ENCODE results near the gene RASEF. TPM values are rescaled to one million over a fixed set of nuclear protein-coding genes. Genes with fewer than 3 reads are reported as not detected.

Gene RASEF
- total and polyA plus RNA-seq, 2 of the 13 experiments (the other 11 are each of a cell fraction or from before 2014, with no cell fraction given): 0.07 TPM; not detected in 1

DNA sequence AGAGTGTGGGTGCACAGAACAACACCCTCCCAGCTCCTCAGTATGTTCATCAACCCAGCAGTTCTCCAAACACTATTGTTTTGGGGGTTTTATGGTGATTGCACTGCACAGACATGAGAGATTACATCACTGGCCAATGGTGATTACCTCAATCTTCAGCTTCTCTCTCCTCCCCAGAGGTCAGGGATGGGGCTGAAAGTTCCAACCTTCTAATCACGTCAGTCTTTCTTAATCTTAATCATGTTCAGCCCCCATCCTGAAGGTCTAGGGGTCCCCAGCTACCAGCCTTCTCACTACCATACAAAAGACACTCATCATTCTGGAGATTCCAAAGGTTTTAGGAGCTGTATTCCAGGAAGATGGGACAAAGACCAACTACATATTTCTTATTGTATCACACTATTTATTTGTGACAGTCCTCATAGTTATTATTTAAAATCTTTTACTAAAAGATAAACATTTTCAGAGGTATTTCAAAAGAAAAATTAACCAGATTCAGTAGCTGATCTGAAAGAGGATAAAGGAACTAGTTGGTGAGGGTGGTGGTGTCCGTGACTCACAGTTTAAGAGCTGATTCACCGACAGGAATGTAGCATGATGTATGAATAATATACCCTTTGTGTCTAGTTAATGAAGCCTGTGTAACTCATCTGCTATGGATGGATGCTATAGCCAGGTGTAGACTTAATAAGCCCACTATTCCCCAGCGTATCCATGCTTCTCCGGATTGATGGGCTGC lies 35.6 kb downstream of the RASEF start:
- intact Hi-C loops (cut with micrococcal nuclease; ENCODE audit: unreplicated experiment) (no loop called here), in situ Hi-C loops (cut with HindIII; ENCODE audit: extremely low pct_ligation_motif_present, low pct_unique_long_range_greater_than_20kb) (no loop called here)
- WGBS (ENCODE audit: low lambda C conversion rate): 14% methylated on average over 5 of the region's 5 CpGs
- ATAC-seq (no peak), FAIRE-seq (no peak), DNase-seq (ENCODE audit: low spot score) (peak; percentile 7)
- H3K9ac ChIP-seq (ENCODE audit: insufficient read depth, low read depth, low read length): no peak overlapping the region
- no peaks in the 10 kb centered on the region for H3K36me3 ChIP-seq (replicated peaks in 1 of 2; ENCODE audit: control insufficient read depth in 1 of 2, insufficient read depth in 2 of 2, low read length in 2 of 2)
- H3K4me1 ChIP-seq (ENCODE audit: insufficient read depth, low read length): no peaks in the 10 kb centered on the region
- H3K4me2 ChIP-seq (ENCODE audit: low read depth, low read length): no peak overlapping the region
- TF ChIP-seq NKX3-1 (CRISPR knock-in tag; IDR thresholded peaks at IDR 0.05): no peak
- TF ChIP-seq ZFP90 (CRISPR knock-in tag; IDR thresholded peaks at IDR 0.05; ENCODE audit: borderline replicate concordance): no peak
- TF ChIP-seq, protein P1, sequence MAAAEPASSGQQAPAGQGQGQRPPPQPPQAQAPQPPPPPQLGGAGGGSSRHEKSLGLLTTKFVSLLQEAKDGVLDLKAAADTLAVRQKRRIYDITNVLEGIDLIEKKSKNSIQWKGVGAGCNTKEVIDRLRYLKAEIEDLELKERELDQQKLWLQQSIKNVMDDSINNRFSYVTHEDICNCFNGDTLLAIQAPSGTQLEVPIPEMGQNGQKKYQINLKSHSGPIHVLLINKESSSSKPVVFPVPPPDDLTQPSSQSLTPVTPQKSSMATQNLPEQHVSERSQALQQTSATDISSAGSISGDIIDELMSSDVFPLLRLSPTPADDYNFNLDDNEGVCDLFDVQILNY (CRISPR knock-in tag; conservative IDR thresholded peaks at IDR 0.05): no peak
- TF ChIP-seq HNRNPK (IDR thresholded peaks at IDR 0.05; ENCODE audit: low read depth, low read length, poor library complexity, severe bottlenecking): no peak
- BruUV-seq (replicated peaks): no TSS peak
- H2AFZ ChIP-seq (ENCODE audit: low read length): no peak overlapping the region
- H3K27ac ChIP-seq (ENCODE audit: extremely low read length, insufficient read depth, low read length): no peak overlapping the region
- no peaks in the 10 kb centered on the region for H3K9me3 ChIP-seq (ENCODE audit: low read length)
- ChIA-PET POLR2A (no interaction called here), CTCF (ENCODE audit: low intra/inter-chr PET ratio, low total read pairs) (no interaction called here)
- H3K4me3 ChIP-seq (replicated peaks in 1 of 3; ENCODE audit: insufficient read depth in 1 of 3, low read depth in 2 of 3, low read length in 3 of 3): no peak overlapping the region
- H3K27me3 ChIP-seq (ENCODE audit: control insufficient read depth in 1 of 2, insufficient read depth in 2 of 2, low read length in 2 of 2): no peaks in the 10 kb centered on the region
- H4K20me1 ChIP-seq (ENCODE audit: insufficient read depth, low read length): no peaks in the 10 kb centered on the region
- H3K79me2 ChIP-seq (ENCODE audit: insufficient read depth, low read length): no peaks in the 10 kb centered on the region

DNA sequence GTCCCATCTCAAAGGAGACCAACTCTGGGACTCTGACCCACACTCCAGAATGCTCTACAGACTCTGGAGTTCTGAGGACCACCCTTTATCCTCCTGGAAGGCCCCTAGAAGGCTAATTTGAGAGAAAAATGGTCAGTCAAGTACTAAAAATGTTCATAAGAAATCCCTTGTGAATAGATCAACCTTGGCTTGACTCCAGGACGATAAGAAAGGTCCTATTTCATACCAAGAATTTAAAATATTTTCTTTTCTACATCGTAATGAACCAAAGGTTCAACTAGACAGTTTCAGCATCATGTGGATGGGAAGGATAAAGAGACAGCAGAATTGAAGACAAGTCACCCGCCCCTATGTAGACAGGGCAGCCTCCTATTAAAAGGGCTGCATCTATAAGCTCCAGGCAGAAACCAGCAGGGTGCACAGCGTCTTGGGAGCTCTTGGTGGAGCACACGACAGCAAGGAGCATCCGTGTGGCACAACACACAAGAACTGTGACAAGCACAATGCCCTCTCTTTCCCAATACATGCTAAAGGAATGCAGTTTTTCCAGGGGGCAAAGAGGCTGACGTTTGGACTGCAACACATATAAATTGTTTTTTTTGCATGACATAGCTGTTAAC lies 38.3 kb downstream of the RASEF start:
- FAIRE-seq (no peak), ATAC-seq (no peak), DNase-seq (ENCODE audit: low spot score) (no peak)
- H4K20me1 ChIP-seq (ENCODE audit: insufficient read depth, low read length): no peaks in the 10 kb centered on the region
- H3K9ac ChIP-seq (ENCODE audit: insufficient read depth, low read depth, low read length): no peak overlapping the region
- no peak overlapping the region for H2AFZ ChIP-seq (ENCODE audit: low read length)
- H3K4me3 ChIP-seq (replicated peaks in 1 of 3; ENCODE audit: insufficient read depth in 1 of 3, low read depth in 2 of 3, low read length in 3 of 3): no peak overlapping the region
- H3K27me3 ChIP-seq (ENCODE audit: control insufficient read depth in 1 of 2, insufficient read depth in 2 of 2, low read length in 2 of 2): no peaks in the 10 kb centered on the region
- H3K4me2 ChIP-seq (ENCODE audit: low read depth, low read length): no peak overlapping the region
- ChIA-PET POLR2A (no interaction called here), CTCF (ENCODE audit: low intra/inter-chr PET ratio, low total read pairs) (interaction anchor here (0.6 kb wide), 1 partner anchor 21 kb away, joined by 4 read pairs; no protein-coding TSS in a partner anchor)
- H3K4me1 ChIP-seq (ENCODE audit: insufficient read depth, low read length): no peaks in the 10 kb centered on the region
- 4% methylated on average over 5 of the region's 7 CpGs for WGBS (ENCODE audit: low lambda C conversion rate)
- in situ Hi-C loops (cut with HindIII; ENCODE audit: extremely low pct_ligation_motif_present, low pct_unique_long_range_greater_than_20kb): no loop called here
- H3K27ac ChIP-seq (ENCODE audit: extremely low read length, insufficient read depth, low read length): no peak overlapping the region
- no peaks in the 10 kb centered on the region for H3K79me2 ChIP-seq (ENCODE audit: insufficient read depth, low read length)
- H3K36me3 ChIP-seq (replicated peaks in 1 of 2; ENCODE audit: control insufficient read depth in 1 of 2, insufficient read depth in 2 of 2, low read length in 2 of 2): no peaks in the 10 kb centered on the region
- no peaks in the 10 kb centered on the region for H3K9me3 ChIP-seq (ENCODE audit: low read length)
- BruUV-seq (replicated peaks): no TSS peak
- intact Hi-C loops (cut with micrococcal nuclease; ENCODE audit: unreplicated experiment): no loop called here
- TF ChIP-seq AGO1 (IDR thresholded peaks at IDR 0.05; ENCODE audit: low read depth, low read length, poor library complexity, severe bottlenecking) (no peak), ZNF513 (CRISPR knock-in tag; conservative IDR thresholded peaks at IDR 0.05) (no peak), ZFP41 (CRISPR knock-in tag; IDR thresholded peaks at IDR 0.05; ENCODE audit: borderline replicate concordance) (no peak), MEIS2 (CRISPR knock-in tag; IDR thresholded peaks at IDR 0.05) (no peak), CEBPG (CRISPR knock-in tag; IDR thresholded peaks at IDR 0.05) (no peak), SMARCC2 (IDR thresholded peaks at IDR 0.05) (no peak), ZNF891 (CRISPR knock-in tag; IDR thresholded peaks at IDR 0.05) (no peak), FOXO1 (CRISPR knock-in tag; IDR thresholded peaks at IDR 0.05) (no peak), ZNF879 (CRISPR knock-in tag; IDR thresholded peaks at IDR 0.05) (no peak)

All from HepG2 (cell line).